Karpas-422 (cell line): ENCODE data around the gene ADGRB2. TPM values are rescaled to one million over a fixed set of nuclear protein-coding genes. Genes with fewer than 3 reads are reported as not detected.
"Not testable (repeated sequence)": the region's sequence is repeated elsewhere in the genome, so short reads cannot be mapped to it uniquely, and the experiment has no call there.

ENCODE experiments used
- DNase-seq: peaks from one replicate; pipeline ENCODE4 v3.0.0-alpha.2; 2015
- H2AFZ ChIP-seq: fragments of 200-600 bp; sonication (generic); 2 replicates; pipeline ENCODE4 v1.6.1; 2014; ENCODE audit warnings: antibody characterized with exemption, low read length, mixed read lengths
- H3K27ac ChIP-seq: fragments of 200-600 bp; sonication (generic); 2 replicates; pipeline ENCODE4 v1.5.1; 2014; ENCODE audit warnings: mild to moderate bottlenecking, low read length, moderate library complexity
- H3K27me3 ChIP-seq: fragments of 200-600 bp; sonication (generic); 2 replicates; pipeline ENCODE4 v1.6.1; 2014; ENCODE audit warnings: low read length, mixed read lengths
- H3K36me3 ChIP-seq: fragments of 200-600 bp; sonication (generic); 2 replicates; pipeline ENCODE4 v1.6.1; 2014; ENCODE audit warnings: low read length, mixed read lengths; ENCODE audit not compliant: insufficient read depth
- H3K4me1 ChIP-seq: fragments of 200-600 bp; sonication (generic); 2 replicates; pipeline ENCODE4 v1.6.1; 2014; ENCODE audit warnings: mild to moderate bottlenecking, low read length, mixed read lengths
- H3K4me2 ChIP-seq: fragments of 200-600 bp; sonication (generic); 2 replicates; pipeline ENCODE4 v1.6.1; 2014; ENCODE audit warnings: low read length, low read depth, mild to moderate bottlenecking; ENCODE audit not compliant: poor library complexity, severe bottlenecking
- H3K4me3 ChIP-seq: fragments of 200-600 bp; sonication (generic); 2 replicates; pipeline ENCODE4 v1.5.1; 2014; ENCODE audit warnings: mild to moderate bottlenecking, antibody characterized with exemption, low read length, mixed read lengths
- H3K79me2 ChIP-seq: fragments of 200-600 bp; sonication (generic); 2 replicates; pipeline ENCODE4 v1.6.1; 2014; ENCODE audit warnings: mild to moderate bottlenecking, low read length, mixed read lengths
- H3K9ac ChIP-seq: fragments of 200-600 bp; sonication (generic); 2 replicates; pipeline ENCODE4 v1.6.0; 2014; ENCODE audit warnings: low read length
- H3K9me2 ChIP-seq: fragments of 200-600 bp; sonication (generic), shearing (Covaris generic); replicated peaks from 2 replicates; pipeline ENCODE4 v1.6.0; 2014; ENCODE audit warnings: mild to moderate bottlenecking, low read length, moderate library complexity; ENCODE audit not compliant: insufficient read depth
- H3K9me3 ChIP-seq: fragments of 300-700, 200-600 bp; sonication (generic); 2 replicates; pipeline ENCODE4 v1.6.1; 2014; ENCODE audit warnings: low read length, mixed read lengths
- H4K20me1 ChIP-seq: fragments of 200-600 bp; sonication (generic); 2 replicates; pipeline ENCODE4 v1.6.1; 2014; ENCODE audit warnings: mild to moderate bottlenecking, antibody characterized with exemption, low read length, low read depth; ENCODE audit not compliant: insufficient read depth
- total RNA-seq: library from RNA; depleted of rRNA; stranded (reverse); fragments of >200 nt; shearing (Covaris generic); gene quantifications from 2 replicates; pipeline ENCODE4 v1.2.3, GENCODE V29; 2014; ENCODE audit warnings: low replicate concordance

ADGRB2 gene
- total RNA-seq, 1 experiment from 2014 or later = 9.2 TPM

DNA sequence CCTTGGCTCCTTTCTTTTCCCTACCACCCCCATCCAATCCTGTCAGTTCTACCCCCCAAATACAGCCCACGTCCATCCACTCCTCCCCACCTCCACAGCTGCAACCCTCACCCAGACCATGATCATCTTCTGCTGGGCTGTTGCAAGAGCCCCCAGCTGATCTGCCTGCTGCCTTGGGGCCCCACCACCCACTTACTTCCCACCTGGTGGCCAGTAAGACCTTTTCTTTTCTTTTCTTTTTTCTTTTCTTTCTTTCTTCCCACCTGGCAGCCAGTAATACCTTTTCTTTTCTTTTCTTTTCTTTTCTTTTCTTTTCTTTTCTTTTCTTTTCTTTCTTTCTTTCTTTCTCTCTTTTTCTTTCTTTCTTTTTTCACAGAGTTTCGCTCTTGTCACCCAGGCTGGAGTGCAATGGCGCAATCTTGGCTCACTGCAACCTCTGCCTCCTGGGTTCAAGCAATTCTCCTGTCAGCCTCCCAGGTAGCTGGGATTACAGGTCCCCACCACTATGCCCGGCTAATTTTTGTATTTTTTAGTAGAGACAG, 57.0 kb downstream of the ADGRB2 start:
- H3K9me3 ChIP-seq, H4K20me1 ChIP-seq, DNase-seq, H3K27ac ChIP-seq, H3K9me2 ChIP-seq, H3K4me3 ChIP-seq, H3K36me3 ChIP-seq, H2AFZ ChIP-seq, H3K27me3 ChIP-seq, H3K9ac ChIP-seq, H3K4me2 ChIP-seq, H3K4me1 ChIP-seq, H3K79me2 ChIP-seq: not testable (repeated sequence)

GRCh38 chr1:31706384-31707058, 57.6 kb downstream of the ADGRB2 start:
- Histone ChIP-seq H3K4me2 (no peak overlapping the region), H3K27ac (no peak overlapping the region), H3K36me3 (no peaks in the 10 kb centered on the region), H4K20me1 (no peaks in the 10 kb centered on the region), H3K79me2 (no peaks in the 10 kb centered on the region), H3K4me3 (no peak overlapping the region), H3K9me3 (no peaks in the 10 kb centered on the region), H2AFZ (no peak overlapping the region), H3K9me2 (no peaks in the 10 kb centered on the region), H3K9ac (no peak overlapping the region), H3K4me1 (peaks cover 6% of the 10 kb centered on the region; the same call in 1 of the 2 replicates), H3K27me3 (no peaks in the 10 kb centered on the region)
- DNase-seq = no peak

DNA sequence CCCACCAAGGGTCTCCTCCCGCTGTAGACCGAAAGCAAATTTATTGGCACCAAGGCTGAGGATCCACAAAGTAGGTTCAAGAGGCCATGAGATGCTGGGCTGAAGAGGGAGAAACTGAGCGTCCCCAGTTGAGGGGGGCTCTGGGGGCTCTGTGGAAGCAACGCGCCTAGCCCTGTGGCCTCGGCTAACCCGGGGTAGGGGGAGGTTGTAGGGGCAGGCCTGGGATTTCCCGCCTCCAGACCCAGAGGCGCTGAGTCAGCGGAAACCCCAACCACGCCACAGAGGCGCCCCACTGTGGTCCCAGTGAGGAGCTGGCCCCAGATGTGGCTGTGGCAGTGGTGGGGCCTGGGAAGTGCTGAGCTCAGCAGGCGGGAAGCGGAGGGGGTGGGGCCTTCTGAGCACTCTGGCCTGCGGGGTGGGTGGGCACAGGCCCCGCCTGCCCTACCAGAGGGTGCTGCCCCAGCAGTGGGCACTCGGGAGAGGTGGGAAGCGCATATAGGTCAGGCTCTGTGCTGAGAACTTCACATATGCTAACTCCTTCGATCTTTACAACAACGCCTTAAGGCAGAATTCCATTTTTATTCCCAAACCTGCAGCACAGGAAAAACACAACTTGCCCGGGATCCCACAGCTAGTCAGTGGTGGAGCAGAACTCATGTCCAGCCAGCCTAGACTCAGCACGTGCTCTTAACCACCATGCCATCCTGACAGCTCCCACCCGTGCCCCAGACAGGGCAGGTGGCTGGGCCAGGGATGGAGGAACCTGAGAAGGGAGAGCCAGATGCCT, 58.9 kb downstream of the ADGRB2 start:
- no peak overlapping the region for H3K27ac ChIP-seq
- no peaks in the 10 kb centered on the region for H3K9me3 ChIP-seq
- no peaks in the 10 kb centered on the region for H4K20me1 ChIP-seq
- H3K27me3 ChIP-seq = no peaks in the 10 kb centered on the region
- H3K9ac ChIP-seq = 0 out of 2 replicates have a peak overlapping the region, but pooled peaks have one; percentile 13
- no peak overlapping the region for H2AFZ ChIP-seq
- no peaks in the 10 kb centered on the region for H3K79me2 ChIP-seq
- H3K9me2 ChIP-seq = no peaks in the 10 kb centered on the region
- H3K4me1 ChIP-seq = peaks cover 14% of the 10 kb centered on the region
- H3K36me3 ChIP-seq = no peaks in the 10 kb centered on the region
- peak; percentile 75 for DNase-seq
- no peak overlapping the region for H3K4me2 ChIP-seq
- H3K4me3 ChIP-seq = no peak overlapping the region

GRCh38 chr1:31704271-31705079, 59.7 kb downstream of the ADGRB2 start:
- Histone ChIP-seq H3K4me3 (no peak overlapping the region), H3K4me2 (no peak overlapping the region), H3K27ac (no peak overlapping the region), H3K36me3 (no peaks in the 10 kb centered on the region), H3K9me3 (no peaks in the 10 kb centered on the region), H4K20me1 (no peaks in the 10 kb centered on the region), H3K4me1 (peaks cover 18% of the 10 kb centered on the region), H3K79me2 (no peaks in the 10 kb centered on the region), H3K27me3 (no peaks in the 10 kb centered on the region), H3K9me2 (no peaks in the 10 kb centered on the region), H2AFZ (no peak overlapping the region), H3K9ac (peak overlapping the region; percentile 13; the same call in 1 of the 2 replicates)
- no peak for DNase-seq

DNA sequence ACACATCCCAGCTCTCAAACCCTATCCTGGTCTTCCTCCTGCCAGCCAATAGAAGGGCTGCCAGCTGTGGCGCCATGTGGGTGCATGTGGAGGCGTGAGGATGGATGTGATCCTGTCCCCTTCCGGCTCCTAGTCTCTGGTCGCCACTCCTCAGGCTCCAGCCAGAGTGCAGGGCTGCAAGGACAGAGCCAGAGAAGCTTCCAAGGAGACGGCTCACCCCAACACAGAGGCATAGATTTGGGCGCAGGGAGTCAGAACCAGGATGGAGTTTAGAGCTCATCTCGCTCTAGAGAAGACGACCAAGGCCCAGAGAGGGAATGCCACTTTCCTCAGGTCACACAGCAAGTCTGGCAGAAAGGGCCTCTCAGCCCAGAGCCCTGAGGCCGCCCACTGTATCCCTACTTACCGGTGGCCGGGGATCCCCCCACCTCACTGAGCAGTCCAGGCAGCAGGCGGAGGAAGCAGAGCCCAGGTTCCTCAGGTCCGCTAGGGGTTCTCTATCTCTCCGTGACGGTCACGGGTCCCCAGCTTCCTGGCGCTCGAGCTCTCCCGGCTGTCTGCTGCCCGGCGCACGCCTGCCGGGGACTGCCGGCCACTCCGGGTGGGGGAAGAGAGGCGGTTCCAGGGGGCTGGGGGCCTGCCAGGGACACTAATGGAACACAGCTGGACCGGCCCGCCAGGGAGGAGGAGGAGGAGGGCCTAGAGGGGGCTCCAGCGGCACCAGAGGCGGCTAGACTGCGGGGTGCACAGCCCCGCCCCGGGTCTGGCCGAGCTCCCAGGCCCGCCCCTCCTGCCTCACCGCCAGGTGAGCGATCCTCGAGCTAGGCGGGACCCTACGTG, 60.5 kb downstream of the ADGRB2 start, which contains the start of gene COL16A1:
Gene COL16A1 (minus strand): TSS at position 587 of the 840 bp plus-strand sequence. CDS start 1,824 bp downstream, outside the sequence.
- no peaks in the 10 kb centered on the region for H4K20me1 ChIP-seq
- H2AFZ ChIP-seq = no peak within 1 kb of the TSS
- no peaks in the 10 kb centered on the region for H3K27me3 ChIP-seq
- no peaks in the 10 kb centered on the region for H3K9me3 ChIP-seq
- H3K4me1 ChIP-seq = peaks cover 24% of the 10 kb centered on the region
- H3K4me3 ChIP-seq = no peak within 1 kb of the TSS
- H3K4me2 ChIP-seq = no peak within 1 kb of the TSS
- H3K9ac ChIP-seq = peak within 1 kb of the TSS; percentile 13; the same call in 1 of the 2 replicates
- H3K27ac ChIP-seq = no peak within 1 kb of the TSS
- no peaks in the 10 kb centered on the region for H3K36me3 ChIP-seq
- no peak for DNase-seq
- H3K79me2 ChIP-seq = no peaks in the 10 kb centered on the region
- H3K9me2 ChIP-seq = no peaks in the 10 kb centered on the region

GRCh38 chr1:31702836-31703404, 61.2 kb downstream of the ADGRB2 start:
- peaks cover 24% of the 10 kb centered on the region for H3K4me1 ChIP-seq

DNA sequence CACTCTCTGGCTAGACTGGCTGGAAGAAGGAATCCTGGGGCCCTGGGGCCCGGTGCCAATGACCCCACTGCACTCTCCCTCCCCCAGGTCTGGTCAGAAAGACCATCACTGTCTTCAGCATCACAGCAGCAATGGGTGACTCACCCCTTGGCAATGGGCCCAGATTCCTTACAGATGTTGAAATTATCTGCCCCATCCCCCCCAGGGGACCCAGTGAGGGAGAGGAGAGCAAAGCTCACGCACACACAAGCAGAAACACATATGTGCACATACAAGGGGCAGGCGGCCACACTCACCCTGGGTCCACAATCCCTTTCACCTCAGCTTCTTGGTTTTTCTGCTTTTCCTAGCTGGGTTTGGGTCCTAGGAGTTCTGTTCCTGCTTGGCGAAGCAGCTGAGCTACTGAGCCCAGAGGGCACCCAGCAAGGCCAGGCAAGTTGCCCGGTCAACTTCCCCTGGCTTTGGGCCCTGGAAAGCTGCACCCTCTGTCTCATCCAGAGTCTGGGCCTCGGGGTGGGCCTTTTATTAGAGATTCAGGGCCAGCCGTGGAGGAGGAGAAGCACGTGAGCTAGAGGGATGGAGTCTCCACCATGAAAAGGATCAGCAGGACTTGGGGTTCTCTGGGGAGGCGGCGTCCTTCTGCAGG, 62.9 kb downstream of the ADGRB2 start:
- Histone ChIP-seq H3K79me2 (no peaks in the 10 kb centered on the region), H3K4me1 (peaks cover 24% of the 10 kb centered on the region), H3K36me3 (no peaks in the 10 kb centered on the region), H3K9me3 (no peaks in the 10 kb centered on the region), H3K9me2 (no peaks in the 10 kb centered on the region), H3K27me3 (no peaks in the 10 kb centered on the region), H4K20me1 (no peaks in the 10 kb centered on the region), H3K4me3 (no peak overlapping the region), H3K27ac (no peak overlapping the region), H3K9ac (no peak overlapping the region), H3K4me2 (no peak overlapping the region), H2AFZ (no peak overlapping the region)
- peak; percentile 62 for DNase-seq

More at GRCh38 chr1:31702836-31703404, 61.2 kb downstream of the ADGRB2 start:
- Histone ChIP-seq H3K27ac (no peak overlapping the region), H2AFZ (no peak overlapping the region), H3K9ac (no peak overlapping the region), H3K27me3 (no peaks in the 10 kb centered on the region), H3K9me3 (no peaks in the 10 kb centered on the region), H3K79me2 (no peaks in the 10 kb centered on the region), H3K9me2 (no peaks in the 10 kb centered on the region), H3K36me3 (no peaks in the 10 kb centered on the region), H3K4me3 (no peak overlapping the region), H3K4me2 (no peak overlapping the region), H4K20me1 (no peaks in the 10 kb centered on the region)
- no peak for DNase-seq
